Subcutaneous abdominal adipose tissue (tissue), 5 donors: Measurements from ENCODE around the gene RPL9.
"Not testable (repeated sequence)": the region's sequence is repeated elsewhere in the genome, so short reads cannot be mapped to it uniquely, and the experiment has no call there.

Experiments used
- H3K27ac ChIP-seq: one replicate; pipeline ENCODE4 v1.7.0; 2013; ENCODE audit warnings: low read depth, mild to moderate bottlenecking, inconsistent platforms, low read length, moderate library complexity
- H3K27me3 ChIP-seq, 5 donors: one replicate each; pipeline ENCODE4 v1.7.0; 2013; ENCODE audit warnings: low read length in 5 of 5, inconsistent platforms in 1 of 5; ENCODE audit not compliant: control insufficient read depth in 5 of 5, insufficient read depth in 4 of 5
- H3K36me3 ChIP-seq, 5 donors: one replicate each; pipeline ENCODE4 v1.7.0; 2013; ENCODE audit warnings: low read length in 5 of 5; ENCODE audit not compliant: control insufficient read depth in 5 of 5, insufficient read depth in 5 of 5
- H3K4me1 ChIP-seq, 5 donors: one replicate each; pipeline ENCODE4 v1.7.0; 2013; ENCODE audit warnings: low read length in 5 of 5, mild to moderate bottlenecking in 3 of 5, moderate library complexity in 1 of 5; ENCODE audit not compliant: control insufficient read depth in 5 of 5, insufficient read depth in 5 of 5
- H3K4me3 ChIP-seq, 5 donors: one replicate each; pipeline ENCODE4 v1.7.0; 2013; ENCODE audit warnings: low read length in 5 of 5, low read depth in 1 of 5
- H3K9ac ChIP-seq, 5 donors: one replicate each; pipeline ENCODE4 v1.7.0; 2013; ENCODE audit warnings: low read length in 5 of 5, mild to moderate bottlenecking in 4 of 5, moderate library complexity in 3 of 5
- H3K9me3 ChIP-seq, 5 donors: one replicate each; pipeline ENCODE4 v1.7.0; 2013; ENCODE audit warnings: low read length in 5 of 5; ENCODE audit not compliant: control insufficient read depth in 5 of 5
- donor health status: healthy.
- donor health status: healthy.
- donor health status: healthy.
- donor health status: healthy.
- donor health status: healthy.

RPL9 gene

GRCh38 chr4:39467464-39467863, 8.7 kb upstream of the RPL9 start:
- H3K4me1 ChIP-seq: peaks cover 0 to 10% (median 8%) of the 10 kb centered on the region in 5 donors
- H3K4me3 ChIP-seq: no peak overlapping the region
- H3K27me3 ChIP-seq: no peaks in the 10 kb centered on the region
- H3K27ac ChIP-seq: no peak overlapping the region
- H3K9ac ChIP-seq: peak overlapping the region in 1 of 5 donors; percentile 39
- H3K36me3 ChIP-seq: peaks cover 11 to 30% (median 27%) of the 10 kb centered on the region in 5 donors
- no peaks in the 10 kb centered on the region for H3K9me3 ChIP-seq

DNA sequence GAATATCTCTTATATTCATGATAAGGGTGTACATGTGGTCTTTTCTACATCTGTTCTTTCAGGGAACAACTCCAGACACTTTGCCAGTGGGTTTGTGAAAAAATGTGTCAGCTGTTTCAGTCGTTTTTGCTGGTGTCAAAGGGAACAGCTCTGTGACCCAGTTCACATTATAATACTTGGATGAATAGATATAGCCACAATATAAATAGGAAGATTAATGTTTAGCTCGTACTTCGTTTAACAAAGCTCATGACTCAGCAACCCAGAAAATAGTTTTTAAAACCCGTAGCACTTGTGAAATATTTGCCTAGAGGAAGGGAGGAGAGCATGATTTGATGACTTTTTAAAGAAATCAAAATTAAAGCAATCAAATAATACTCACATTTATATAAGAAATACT, 8.0 kb upstream of the RPL9 start:
- Histone ChIP-seq H3K27ac (no peak overlapping the region), H3K27me3 (no peaks in the 10 kb centered on the region), H3K9me3 (no peaks in the 10 kb centered on the region), H3K9ac (peak overlapping the region in 2 of 5 donors; percentile 13 to 20), H3K4me1 (peaks cover 0 to 10% (median 7%) of the 10 kb centered on the region in 5 donors), H3K4me3 (no peak overlapping the region), H3K36me3 (peaks cover 11 to 30% (median 26%) of the 10 kb centered on the region in 5 donors)

DNA sequence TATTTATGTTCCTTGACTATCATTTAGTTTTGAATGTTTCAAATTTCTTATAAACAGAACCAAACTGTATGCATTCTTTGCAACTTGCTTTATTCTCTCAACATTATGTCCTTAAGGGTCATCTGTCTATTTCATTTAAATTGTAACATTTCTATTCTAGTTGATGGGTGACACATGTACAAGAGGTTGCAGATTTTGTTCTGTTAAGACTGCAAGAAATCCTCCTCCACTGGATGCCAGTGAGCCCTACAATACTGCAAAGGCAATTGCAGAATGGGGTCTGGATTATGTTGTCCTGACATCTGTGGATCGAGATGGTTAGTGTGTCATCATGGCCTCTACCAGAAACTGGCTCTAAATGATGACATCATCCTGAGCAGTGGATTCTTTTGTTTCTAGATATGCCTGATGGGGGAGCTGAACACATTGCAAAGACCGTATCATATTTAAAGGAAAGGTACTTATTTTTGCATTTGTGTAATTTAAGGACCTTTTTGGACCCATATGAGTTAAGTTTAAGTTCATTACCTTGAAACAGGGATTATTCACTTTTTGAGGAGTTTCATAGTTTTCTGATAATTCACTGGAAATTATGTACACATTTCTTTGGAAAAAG, 6.3 kb upstream of the RPL9 start:
- no peaks in the 10 kb centered on the region for H3K9me3 ChIP-seq
- peaks cover 18 to 36% (median 30%) of the 10 kb centered on the region in 5 donors for H3K36me3 ChIP-seq
- no peak overlapping the region for H3K27ac ChIP-seq
- no peak overlapping the region for H3K4me3 ChIP-seq
- peaks cover 0 to 9% (median 7%) of the 10 kb centered on the region in 5 donors for H3K4me1 ChIP-seq
- H3K9ac ChIP-seq: no peak overlapping the region
- no peaks in the 10 kb centered on the region for H3K27me3 ChIP-seq

DNA sequence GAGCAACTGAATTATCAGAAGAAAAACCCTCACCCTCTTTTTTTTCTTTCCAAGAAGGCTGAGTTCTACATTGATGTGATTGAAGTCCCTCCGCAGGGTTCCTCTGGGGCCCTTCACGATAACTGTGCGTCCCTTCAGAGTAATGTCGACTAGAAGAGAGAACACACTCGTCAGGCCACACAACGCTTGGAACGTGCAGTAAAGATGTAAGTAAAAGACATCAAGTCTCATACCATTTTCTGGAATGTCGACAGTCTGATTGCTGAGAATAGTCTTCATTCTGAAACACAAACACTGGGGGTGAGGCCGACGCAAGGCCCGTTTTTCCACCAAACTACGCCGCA, 589 bp downstream of the RPL9 start:
- peak overlapping the region; percentile 97 to 100 (median 98) for H3K9ac ChIP-seq
- peaks cover 5 to 40% (median 37%) of the 10 kb centered on the region in 5 donors for H3K4me1 ChIP-seq
- not testable (repeated sequence) for H3K9me3 ChIP-seq, H3K27me3 ChIP-seq
- H3K36me3 ChIP-seq: peaks cover 38 to 53% (median 47%) of the 10 kb centered on the region in 5 donors
- H3K4me3 ChIP-seq: peak overlapping the region; percentile 87 to 99 (median 93)
- peak overlapping the region; percentile 98 for H3K27ac ChIP-seq

DNA sequence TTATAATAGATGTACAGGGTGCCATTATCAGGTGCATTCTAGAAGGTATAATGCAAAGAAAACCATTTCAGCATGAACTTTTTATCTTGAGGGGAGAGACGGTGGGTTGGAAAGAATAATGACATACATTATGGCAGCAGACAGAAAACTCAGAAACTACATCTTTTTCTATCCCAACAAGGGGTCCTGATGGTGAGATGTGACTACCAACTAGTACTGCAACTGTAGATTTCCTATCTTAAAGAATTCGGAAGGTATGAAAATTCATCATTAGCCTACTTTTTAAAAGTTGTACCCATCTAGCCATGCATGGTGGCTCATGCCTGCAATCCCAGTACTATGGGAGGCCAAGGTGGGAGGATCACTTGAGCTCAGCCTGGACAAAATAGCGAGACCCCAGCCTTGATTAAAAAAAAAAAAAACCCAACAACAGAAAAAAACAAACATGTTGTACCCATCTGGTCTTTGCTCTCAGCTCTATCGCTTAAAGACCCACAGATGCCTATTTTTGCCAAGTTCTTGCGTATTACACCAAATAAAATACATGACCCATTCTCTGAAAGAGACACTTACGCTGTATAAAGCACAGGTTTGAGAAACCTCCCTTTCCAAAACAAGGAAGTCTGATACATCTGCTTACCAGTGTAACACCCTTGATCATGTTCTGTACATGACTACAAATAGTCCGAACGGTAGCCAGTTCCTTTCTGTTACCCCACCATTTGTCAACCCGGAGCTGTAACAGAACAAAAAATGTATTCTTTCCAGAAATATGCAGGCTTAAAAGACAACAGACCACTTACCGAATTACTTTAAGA, 1.6 kb downstream of the RPL9 start:
- Histone ChIP-seq H3K9ac (peak overlapping the region; percentile 97 to 100 (median 98)), H3K4me1 (peaks cover 5 to 41% (median 37%) of the 10 kb centered on the region in 5 donors), H3K9me3 (no peaks in the 10 kb centered on the region), H3K27me3 (no peaks in the 10 kb centered on the region), H3K27ac (peak overlapping the region; percentile 98), H3K4me3 (peak overlapping the region; percentile 87 to 99 (median 93)), H3K36me3 (peaks cover 43 to 57% (median 49%) of the 10 kb centered on the region in 5 donors)

GRCh38 chr4:39455486-39455885, 3.2 kb downstream of the RPL9 start:
- no peak overlapping the region for H3K4me3 ChIP-seq
- H3K27me3 ChIP-seq: no peaks in the 10 kb centered on the region
- H3K9ac ChIP-seq: peak overlapping the region in 1 of 5 donors; percentile 97
- peaks cover 41 to 62% (median 54%) of the 10 kb centered on the region in 5 donors for H3K36me3 ChIP-seq
- H3K9me3 ChIP-seq: no peaks in the 10 kb centered on the region
- H3K27ac ChIP-seq: no peak overlapping the region
- peaks cover 5 to 57% (median 43%) of the 10 kb centered on the region in 5 donors for H3K4me1 ChIP-seq

- Histone ChIP-seq H3K4me1 (peaks cover 5 to 58% (median 35%) of the 10 kb centered on the region in 5 donors), H3K36me3 (peaks cover 48 to 66% (median 54%) of the 10 kb centered on the region in 5 donors), H3K9me3 (no peaks in the 10 kb centered on the region), H3K27me3 (no peaks in the 10 kb centered on the region), H3K9ac (no peak overlapping the region), H3K27ac (no peak overlapping the region), H3K4me3 (no peak overlapping the region)
Observed at GRCh38 chr4:39453738-39454137, 5.0 kb downstream of the RPL9 start.

DNA sequence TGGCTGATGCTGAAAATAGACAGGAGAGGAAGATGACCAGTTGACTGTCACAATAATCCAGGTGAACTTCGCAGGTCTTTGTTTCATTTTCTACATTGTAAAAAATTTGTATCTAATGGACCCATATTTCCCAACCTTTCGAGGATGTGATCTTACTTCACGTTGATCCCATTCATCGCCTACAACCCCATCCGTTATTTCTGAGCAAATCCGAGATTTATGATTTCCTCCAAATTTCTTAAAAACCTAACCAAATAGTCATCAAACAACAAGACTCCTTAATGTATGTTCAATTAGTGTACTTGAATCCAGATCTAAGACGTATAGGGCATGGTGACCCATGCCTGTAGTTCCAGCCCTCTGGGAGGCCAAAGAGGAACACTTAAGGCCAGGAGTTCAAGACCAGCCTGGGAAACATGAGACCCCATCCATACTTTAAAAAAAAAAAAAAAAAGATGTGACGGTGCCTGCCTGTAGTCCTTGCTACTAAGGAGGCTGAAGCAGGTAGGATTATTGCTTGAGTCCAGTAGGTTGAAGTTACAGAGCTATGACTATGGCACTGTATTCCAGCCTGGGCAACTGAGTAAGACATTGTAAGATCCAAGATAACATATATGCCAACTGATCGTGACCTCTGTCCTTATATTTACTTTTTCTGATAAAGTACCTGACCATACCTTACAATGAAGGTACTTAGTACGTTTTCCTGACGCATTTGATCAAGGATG, 5.7 kb downstream of the RPL9 start:
- Histone ChIP-seq H3K9ac (no peak overlapping the region), H3K27ac (no peak overlapping the region), H3K4me3 (no peak overlapping the region), H3K36me3 (peaks cover 52 to 70% (median 54%) of the 10 kb centered on the region in 5 donors), H3K9me3 (no peaks in the 10 kb centered on the region), H3K27me3 (no peaks in the 10 kb centered on the region), H3K4me1 (peaks cover 5 to 64% (median 33%) of the 10 kb centered on the region in 5 donors)

DNA sequence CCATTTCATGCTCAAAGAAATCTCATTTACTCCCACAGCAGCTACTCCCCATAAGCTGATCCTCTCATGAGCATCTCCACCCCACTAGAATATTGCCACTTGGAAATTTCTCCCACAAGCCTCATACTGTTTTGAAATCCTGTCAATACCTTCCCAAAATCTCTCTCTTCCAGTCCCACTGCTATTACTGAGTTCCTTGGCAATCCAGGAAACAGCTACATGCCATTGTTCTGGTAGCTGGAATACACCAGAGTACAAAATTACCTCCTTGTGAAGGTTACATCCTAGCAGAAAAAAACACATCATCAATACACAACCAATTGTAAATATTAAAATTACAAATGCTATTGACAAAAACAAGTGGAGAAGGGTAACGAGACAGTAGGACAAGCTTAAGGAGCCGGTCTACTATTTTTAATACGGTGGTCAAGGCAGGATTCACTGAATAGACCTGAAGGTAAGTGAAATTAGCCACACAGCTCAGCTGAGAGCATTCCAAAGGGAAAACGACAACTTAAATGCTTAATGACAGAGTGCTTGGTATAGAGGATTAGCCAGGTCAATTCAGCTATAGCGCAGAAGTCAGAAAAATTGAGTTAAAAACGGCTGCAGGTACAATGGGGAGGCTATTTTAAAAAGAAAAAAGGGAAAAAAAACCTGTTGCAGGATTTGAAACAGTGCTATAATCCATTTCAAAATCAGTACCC, 6.4 kb downstream of the RPL9 start:
- Histone ChIP-seq H3K4me1 (peaks cover 2 to 64% (median 30%) of the 10 kb centered on the region in 5 donors), H3K9ac (no peak overlapping the region), H3K27me3 (no peaks in the 10 kb centered on the region), H3K9me3 (no peaks in the 10 kb centered on the region), H3K4me3 (no peak overlapping the region), H3K36me3 (peaks cover 49 to 68% (median 52%) of the 10 kb centered on the region in 5 donors), H3K27ac (peak overlapping the region; percentile 96)
